GM19452 (cell line): Measurements from ENCODE around the gene CFAP299.
A peak's percentile ranks its signal among the peaks of the same experiment; 100 is the strongest.

Experiments used
- ATAC-seq: cut with Tn5 transposase; IDR thresholded peaks from one replicate; pipeline ENCODE4 v1.9.1; 2021; ENCODE audit not compliant: unreplicated experiment

Gene CFAP299

DNA sequence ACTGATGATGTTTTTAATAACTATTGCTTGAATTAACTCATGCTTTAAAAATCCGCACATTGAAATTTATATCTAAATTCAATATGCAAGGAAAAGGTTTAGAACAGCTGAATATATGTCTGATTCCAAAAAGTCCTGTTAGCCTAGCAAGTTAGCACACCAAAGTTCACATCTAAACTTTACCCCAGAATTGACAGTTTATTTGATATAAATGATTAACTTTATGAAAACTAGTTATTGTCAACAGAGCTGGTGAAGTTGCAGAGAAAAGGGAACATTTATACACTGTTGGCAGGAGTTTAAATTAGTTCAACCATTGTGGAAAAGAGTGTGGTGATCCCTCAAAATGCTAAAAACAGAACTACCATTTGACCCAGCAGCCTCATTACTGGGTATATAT is 574.4 kb downstream of the CFAP299 start:
- no peak for ATAC-seq

DNA sequence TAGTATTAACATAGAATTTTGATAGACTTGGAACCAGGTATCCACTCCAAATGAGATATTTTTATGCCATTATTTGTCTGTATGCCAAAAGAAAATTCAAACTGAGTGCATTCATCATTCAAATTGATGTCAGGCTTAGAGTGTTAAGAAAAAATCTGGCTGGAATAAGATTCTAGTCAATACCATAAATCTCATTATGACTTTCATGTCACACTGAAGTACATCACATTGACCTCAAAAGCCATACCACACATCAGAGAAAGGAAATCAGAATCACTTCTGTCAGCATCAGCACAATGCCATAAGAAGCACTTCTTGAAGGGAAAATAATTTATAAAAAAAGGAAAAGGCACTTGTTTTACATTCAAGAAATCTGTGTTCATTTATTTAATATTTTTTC is 575.9 kb downstream of the CFAP299 start:
- no peak for ATAC-seq

DNA sequence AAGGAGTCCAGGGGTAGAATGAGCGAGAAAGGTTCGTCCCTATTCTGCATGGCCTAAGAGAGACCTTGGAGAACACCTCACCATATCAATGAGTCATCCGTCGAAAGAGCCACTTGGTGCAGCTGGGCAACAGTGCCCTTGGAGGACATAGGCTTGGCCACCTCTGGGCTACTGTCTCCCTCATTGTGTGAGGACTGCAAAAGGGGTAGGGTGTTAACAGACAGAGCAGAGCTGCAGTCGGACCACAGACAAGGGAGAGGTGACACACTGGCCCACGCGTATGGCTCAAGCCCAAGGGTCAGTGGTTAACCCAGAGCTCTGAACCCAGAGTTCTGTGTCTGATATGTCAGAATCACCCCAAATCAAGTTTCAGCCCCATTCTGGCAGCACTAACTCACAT is 576.8 kb downstream of the CFAP299 start:
- no peak for ATAC-seq

DNA sequence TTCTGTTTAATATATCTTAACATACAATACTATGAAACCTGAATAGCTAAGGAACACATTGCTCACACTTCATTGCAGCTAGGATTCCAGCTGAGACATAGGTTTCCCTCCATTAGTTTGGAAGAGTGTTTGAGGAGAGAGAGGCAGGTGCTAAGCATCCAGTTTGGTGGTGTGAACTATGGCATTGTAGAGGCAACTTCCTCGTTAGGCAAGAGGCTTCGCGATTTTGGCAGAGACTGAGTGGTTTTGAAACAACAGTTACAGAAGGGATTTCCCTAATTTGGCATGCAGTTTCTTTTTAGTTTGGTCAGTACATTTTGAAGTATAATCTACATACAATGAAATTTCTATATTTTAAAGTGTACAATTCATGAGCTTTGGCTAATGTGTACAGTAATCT is 577.9 kb downstream of the CFAP299 start:
- ATAC-seq: no peak

DNA sequence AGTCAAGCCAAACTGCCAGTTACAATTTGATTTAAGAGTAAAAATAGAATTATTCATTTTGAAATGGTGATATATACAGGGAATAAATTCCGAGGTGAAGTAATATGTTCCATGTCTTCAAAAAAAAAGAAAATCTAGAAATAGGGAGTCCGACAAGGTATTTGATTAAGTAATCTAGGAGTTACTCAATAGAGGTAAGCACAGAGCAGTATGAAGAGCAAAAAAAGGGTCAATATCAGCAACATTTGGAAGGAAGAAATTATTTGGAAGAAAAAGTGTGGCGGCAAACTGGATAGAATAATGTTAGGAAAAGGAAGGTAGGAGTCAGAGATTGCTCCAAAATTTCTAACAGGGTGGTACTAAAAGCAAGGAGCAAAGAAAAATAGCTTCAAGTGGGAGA is 581.2 kb downstream of the CFAP299 start:
- ATAC-seq: no peak

DNA sequence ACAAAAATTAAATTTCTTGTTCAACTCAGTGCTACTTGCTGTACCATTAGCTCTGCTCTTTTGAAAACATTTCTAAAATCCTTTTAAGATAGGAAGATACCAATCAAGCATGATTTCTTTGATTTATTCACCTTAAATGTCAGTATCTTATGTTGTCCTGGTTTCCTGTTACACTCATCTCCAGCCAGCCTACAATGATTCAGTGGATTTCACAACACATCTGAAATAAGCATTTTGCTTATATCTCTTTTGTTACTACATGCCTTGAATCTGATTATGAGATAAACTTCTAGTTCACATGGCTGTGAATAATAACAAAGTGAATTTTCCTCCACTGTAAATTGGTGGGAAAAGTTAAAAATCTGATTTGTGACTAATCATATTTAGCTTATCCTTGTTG is 582.5 kb downstream of the CFAP299 start:
- no peak for ATAC-seq

DNA sequence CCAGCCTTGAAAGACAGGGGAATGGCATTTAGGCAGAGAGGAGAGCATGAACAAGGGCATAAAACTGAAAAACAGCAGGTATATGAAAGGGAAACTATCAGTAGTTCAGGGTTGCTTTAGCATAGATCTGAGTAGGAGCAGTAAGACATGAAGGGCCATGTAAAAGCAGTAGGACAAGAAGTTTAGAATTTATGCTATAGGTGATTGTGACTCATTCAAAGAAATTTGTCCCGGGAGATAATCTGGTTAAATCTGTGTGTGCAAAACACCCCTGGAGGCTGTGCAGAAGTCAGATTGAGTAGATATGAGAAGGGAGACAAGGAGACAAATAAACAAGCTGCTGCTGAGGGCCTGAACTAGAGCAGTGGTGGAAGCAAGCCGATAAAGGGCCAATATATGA is 585.9 kb downstream of the CFAP299 start:
- ATAC-seq: no peak

DNA sequence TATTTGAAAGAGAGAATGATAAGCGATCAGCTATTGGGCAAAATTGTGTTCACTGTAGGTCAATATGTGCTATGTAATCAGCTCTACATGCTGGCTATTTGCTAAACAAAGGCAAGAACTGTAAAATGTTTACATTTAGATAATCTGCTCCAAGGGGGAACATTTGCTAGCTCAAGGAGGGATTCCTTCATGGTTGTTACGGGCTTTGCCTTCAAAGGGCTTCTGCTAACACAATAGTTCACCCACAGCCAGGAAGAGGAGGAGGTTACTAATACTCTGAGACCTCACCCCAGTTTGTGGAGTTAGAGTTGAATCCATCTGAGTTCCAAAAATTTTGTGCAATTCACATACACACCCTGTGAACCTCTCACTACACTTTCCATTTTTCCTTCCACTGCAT is 587.4 kb downstream of the CFAP299 start:
- ATAC-seq: no peak

DNA sequence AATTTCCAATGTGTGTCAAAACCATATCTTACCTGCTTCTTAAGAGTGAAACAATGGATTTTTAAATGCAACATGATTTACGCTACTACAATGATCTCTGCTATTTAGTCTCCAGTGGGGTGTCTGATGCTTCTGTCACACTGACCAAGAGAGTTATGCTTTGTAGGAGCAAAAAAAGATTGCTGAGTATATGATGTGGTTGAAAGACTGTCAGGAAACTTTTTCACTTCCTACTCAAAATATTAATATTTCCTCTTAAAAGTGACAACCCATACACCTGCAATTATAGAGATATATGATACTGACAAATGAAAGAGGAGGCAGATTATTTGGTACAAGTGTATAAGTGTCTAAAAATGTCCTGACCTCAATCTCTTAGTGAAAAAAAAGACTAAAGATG is 589.8 kb downstream of the CFAP299 start:
- ATAC-seq: no peak

DNA sequence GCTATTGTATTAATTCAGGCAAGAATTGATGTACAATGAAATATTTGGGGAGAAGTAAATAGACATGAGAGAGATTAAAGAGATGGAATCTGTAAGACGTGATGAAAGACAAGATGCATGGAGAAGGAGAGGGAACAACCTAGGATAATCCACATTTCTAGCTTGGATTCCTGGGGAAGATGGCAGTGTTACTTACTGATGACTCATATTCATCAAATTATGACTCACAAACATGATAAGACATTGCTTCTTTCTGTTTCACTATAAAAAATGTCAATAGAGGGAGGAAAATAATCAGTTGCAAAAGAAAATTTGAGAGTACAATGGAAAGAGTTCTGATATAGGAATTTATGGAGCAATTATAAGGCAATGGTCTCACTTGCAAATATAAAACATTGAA is 590.9 kb downstream of the CFAP299 start:
- ATAC-seq: no peak

DNA sequence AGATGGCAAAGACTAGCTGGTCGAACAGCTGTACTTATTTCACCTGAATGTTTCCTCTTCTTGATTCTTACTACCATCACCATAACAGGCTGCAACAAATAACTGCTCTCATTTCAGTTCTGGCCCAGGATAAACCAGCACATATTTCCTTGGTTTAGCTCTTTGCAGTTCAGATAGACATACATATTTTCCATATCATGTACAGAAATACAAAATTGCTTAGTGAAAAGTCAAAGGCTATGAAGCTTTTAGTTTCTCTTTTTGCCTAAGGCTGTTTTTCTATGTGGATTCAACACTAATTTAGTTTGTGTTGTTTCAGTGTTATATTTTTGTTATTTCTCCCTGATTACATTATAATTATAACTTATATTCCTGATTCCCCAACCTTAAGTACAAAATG is 591.4 kb downstream of the CFAP299 start:
- ATAC-seq: no peak

DNA sequence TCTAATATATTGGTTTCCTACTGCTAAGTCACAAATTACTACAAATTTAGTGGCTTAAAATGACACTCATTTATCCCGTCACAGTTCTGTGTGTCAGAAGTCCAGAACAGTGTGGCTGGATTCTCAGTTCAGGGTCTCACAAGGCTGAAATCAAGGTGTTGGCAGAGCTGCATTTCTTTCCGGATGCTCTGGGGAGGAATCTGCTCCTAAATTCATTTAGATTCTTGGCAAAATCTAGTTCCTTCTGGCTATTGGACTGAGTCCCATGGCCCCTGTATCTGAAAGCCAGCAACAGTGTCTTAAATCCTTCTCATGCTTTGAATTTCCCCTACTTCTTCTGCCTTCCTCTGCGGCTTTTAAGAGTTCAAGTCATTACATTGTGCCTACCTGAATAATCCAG is 591.9 kb downstream of the CFAP299 start:
- ATAC-seq: no peak

DNA sequence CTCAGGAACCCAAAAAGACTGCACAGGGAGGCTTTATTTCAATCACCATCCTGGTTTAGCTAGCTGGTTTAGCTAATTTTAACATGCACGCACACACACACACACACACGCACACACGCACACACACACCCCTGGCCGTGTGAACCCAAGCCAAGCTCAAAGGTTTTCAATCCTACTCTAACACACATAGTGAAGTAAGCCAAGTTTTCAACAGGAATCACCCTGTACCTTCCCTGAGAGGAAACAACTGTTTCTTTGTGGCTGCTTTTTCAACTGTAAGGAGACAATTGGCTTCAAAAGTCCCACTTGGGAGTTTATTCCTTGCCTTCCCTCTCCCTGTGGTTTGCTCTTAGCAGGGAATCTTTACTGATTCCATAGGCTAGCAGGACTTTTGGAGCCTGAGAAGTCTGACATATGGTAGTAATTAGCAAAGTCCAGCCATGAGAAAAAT is 596.1 kb downstream of the CFAP299 start:
- no peak for ATAC-seq

DNA sequence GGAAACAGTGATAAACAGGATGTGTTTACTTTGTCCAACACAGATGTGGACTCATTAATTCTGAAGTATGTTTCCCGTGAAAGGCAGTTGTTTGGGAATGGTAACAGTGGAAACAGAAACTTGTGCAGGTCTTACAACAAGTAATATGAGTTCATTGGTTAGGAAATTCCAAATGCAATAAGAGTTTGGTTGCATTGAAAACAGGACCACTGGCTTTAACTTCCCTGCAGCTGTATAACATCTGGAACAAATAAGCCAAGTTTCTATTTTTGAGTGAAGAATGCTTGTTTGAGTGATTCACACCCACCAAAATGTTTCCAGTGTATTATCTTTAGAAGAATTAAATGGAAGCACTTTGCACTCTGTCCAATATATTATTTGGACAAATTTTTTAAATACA is 612.6 kb downstream of the CFAP299 start:
- no peak for ATAC-seq

DNA sequence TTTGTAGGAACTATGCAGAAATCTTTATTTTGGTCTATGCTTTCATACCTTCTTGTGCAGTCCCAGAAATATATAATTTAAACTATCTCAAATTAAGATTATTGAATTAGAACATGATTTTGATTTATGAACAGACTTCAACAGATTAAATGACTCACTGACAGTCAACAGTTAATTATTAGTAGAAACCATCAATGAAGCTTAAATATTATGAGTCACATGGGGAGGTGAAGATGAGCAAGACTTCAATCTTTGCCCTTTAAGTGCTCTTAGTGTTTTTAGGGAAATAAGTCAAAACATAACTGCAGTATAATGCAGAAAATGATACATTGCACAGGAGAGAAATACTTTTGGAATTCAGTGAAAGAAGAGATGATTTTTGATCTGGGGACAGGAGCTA is 613.5 kb downstream of the CFAP299 start:
- ATAC-seq: no peak

DNA sequence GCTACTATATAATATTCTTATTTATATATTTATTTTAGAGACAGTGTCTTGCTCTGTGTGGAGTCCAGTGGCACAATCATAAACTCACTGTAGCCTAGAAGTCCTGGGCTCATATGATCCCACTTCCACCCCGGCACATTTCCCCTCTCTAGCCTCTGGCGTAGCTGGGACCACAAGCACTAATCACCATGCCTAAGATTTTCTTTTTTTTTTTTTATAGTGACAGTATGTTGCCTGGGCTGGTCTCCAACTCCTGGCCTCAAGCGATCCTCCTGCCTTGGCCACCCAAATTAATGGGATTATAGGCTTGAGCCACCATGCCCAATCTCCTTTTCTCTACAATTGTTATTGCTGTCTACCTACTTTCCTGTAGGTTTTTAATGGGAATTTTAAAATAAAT is 620.9 kb downstream of the CFAP299 start:
- no peak for ATAC-seq

DNA sequence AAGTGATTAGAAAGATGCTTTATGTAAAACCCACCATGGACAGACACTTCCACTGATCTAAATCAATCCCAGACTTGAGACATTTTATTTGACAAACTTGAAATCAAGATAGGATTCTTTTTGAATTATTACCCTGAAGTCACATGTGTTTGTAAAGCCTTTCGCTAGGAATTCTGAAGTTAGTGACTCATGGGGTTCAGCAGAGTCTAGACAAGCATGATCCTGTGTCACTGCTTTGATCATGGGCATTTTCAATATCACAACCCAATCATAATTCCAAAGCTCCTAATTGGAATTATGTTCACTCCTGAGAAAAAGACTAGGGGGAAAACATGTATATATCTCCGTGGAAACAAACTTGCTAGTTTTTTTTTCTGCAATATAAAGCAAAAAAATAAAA is 627.5 kb downstream of the CFAP299 start:
- ATAC-seq: no peak

DNA sequence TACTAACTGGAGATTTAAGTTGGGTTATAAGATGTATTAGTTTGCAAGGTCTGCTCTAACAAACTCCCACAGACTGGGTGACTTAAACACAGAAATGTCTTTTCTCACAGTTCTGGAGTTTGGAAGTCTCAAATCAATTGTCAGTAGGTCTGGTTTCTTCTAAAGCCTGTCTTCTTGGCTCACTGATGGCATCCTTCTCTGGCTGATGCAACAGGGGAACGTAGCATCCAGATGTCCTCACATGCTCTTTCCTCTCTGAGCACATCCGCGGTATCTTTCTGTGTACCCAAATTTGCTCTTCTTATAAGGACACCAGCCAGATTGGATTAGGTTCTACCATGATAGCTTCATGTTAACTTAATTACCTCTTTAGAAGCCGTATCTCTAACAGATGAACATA is 631.8 kb downstream of the CFAP299 start:
- ATAC-seq: no peak

DNA sequence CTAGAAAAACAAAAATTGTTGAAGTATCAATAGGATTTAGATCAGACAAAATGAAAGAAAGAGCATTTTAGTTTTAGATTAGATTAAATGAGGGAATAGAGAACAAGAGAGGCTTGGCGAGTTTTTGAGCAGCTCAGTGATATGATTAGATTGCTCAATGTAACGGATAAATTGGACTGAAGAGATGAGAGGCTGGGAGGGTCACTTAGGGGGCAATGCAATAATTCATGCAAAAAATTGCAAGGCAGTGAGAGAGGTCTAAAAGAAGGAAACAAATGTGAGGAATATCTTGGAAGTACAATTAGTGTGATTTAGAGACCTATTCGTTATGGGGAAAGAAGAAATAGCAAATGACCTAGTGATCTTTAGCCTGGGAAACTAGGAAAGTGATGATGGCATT is 644.7 kb downstream of the CFAP299 start:
- ATAC-seq: no peak

DNA sequence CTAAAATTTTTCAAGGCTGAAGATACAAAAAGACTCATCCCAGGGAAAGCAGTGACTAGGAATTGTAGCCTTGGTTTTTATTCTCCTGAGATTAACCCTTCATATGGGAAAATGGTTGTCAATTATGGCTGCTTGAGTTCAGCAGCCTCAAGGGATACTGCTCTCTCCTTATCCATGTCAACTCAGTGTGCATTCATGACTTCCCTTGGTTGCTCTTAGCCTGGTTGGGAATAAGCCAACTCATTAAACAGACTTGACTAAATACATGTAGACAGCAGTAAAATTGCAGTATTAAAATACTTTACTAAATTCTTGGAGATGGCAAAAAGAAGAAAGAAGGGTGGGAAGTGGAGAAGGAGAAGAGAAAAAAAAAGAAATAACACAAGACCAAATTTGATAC is 650.5 kb downstream of the CFAP299 start:
- ATAC-seq: no peak

DNA sequence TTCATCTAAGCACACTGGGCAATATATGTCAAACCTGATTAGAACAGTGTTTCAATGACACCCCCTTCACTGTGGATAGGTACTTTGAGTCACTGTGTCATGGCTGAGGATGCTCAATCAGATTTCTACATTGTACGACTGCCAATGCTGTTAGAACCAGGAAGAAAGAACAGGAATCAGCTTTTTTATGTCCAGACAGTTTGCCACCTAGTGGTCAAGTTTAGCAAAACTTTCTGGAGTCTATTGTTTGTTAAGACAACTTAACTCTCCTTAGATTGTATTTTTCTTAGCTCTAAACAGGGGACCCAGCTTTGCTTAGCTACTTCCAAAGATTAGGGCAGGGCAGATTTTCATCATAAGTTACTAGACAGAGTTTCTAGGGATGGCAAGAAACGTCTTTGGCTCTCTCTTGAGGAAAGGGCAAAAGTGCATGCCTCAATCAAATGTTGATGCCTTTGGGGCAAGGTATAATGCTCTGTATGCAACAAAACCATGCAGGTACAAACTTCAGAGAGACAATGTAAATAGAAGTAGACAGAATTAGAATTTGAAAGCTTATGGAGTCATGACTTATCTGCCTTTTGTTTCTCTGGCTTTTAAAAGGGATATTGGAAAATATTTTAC is 654.5 kb downstream of the CFAP299 start:
- ATAC-seq: peak; percentile 83

DNA sequence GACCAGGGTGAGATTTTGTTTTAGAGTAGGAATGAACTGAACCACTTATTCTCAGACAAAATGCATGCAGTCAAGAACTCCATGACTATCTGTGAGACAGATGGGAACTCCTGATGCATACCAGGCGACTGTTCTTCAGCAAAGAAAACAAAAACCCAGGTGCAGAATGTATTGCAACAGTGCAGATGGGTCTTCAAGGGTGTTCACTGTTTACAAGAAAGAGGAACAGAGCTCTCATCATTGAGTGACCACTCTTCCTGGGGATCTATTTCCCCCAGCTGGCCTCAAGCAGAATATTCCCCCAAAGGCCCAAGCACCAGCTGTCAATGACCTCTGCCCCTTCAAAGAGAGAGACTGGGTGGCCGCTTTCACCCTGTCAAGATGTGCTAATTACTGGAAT is 655.3 kb downstream of the CFAP299 start:
- no peak for ATAC-seq

DNA sequence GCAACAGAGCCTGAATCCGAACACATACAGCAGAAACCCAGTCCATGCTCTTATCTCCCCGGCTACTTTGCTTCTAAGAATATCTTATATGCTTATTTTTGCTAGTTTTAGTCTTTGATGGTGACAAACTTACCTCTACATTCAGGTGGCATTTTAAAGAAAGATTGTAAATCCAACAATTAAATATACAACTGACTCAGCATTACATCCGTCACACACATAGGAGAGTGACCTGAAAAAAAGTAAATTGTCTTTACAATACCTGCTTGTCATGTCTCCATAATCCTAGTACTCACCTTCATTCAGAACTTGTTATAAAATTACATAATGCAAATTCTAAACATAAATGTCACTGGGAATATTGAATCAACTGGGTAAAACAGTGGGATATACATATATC is 664.4 kb downstream of the CFAP299 start:
- no peak for ATAC-seq
